Transverse colon (tissue), 4 donors: Measurements from ENCODE around the gene LINGO1.

ENCODE experiments used
- POLR2A ChIP-seq: fragments of 450-650 bp; IDR thresholded peaks from one replicate; pipeline ENCODE4 v1.6.1; 2016; ENCODE audit warnings: antibody characterized with exemption, mild to moderate bottlenecking, moderate library complexity
- POLR2AphosphoS5 ChIP-seq, 3 donors: sonication (generic); formaldehyde crosslinking; IDR thresholded peaks; one replicate each; pipeline ENCODE4 v1.6.1; 2016; ENCODE audit warnings: antibody characterized with exemption in 3 of 3
- TF ChIP-seq, protein P1 (sequence below), 5 experiments: fragments of 200-600 bp in 3 of 5; fragments of 450-650 bp in 2 of 5; sonication (generic) in 3 of 5; IDR thresholded peaks; 1 replicate in 2 of 5; 2 replicates in 3 of 5; pipeline ENCODE4 v1.5.1; 2016 to 2017; ENCODE audit warnings: antibody characterized with exemption in 5 of 5, inconsistent platforms in 3 of 5, mild to moderate bottlenecking in 2 of 5, moderate library complexity in 1 of 5

DNA sequence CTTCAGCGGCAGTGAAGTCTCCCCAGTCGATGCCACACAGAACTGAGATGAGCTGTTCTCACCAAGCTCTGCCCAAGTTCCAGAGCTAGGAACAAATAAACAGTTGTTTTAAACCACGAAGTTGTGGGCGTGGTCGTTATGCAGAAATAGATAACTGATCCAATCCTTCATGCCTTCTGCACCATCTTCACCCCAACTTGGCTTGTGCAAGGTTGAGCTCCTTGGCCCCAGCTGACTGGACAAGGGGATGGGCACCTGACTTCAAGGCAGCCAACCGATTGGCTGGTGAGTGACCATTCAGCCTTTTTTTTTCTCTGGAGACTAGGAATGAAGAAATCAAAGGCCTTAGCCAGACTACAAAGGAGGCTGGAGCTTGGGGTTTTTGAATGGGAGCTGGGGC, 23.9 kb downstream of the LINGO1 start:
- TF ChIP-seq POLR2A, result no peak
- TF ChIP-seq, protein P1, sequence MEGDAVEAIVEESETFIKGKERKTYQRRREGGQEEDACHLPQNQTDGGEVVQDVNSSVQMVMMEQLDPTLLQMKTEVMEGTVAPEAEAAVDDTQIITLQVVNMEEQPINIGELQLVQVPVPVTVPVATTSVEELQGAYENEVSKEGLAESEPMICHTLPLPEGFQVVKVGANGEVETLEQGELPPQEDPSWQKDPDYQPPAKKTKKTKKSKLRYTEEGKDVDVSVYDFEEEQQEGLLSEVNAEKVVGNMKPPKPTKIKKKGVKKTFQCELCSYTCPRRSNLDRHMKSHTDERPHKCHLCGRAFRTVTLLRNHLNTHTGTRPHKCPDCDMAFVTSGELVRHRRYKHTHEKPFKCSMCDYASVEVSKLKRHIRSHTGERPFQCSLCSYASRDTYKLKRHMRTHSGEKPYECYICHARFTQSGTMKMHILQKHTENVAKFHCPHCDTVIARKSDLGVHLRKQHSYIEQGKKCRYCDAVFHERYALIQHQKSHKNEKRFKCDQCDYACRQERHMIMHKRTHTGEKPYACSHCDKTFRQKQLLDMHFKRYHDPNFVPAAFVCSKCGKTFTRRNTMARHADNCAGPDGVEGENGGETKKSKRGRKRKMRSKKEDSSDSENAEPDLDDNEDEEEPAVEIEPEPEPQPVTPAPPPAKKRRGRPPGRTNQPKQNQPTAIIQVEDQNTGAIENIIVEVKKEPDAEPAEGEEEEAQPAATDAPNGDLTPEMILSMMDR (IDR thresholded peaks at IDR 0.05), result no peak
- TF ChIP-seq POLR2AphosphoS5 (IDR thresholded peaks at IDR 0.05), result no peak
